HCT116 (cell line): Measurements from ENCODE around the gene ZNF32. TPM values are rescaled to one million over a fixed set of nuclear protein-coding genes. Genes with fewer than 3 reads are reported as not detected.

Source experiments
- ATAC-seq: fragments of 200-7000 bp; cut with Tn5 transposase; 2 replicates; pipeline ENCODE4 v1.9.1; 2020; ENCODE audit warnings: mild to moderate bottlenecking, moderate library complexity
- BruUV-seq: library from RNA; stranded (reverse); fragments of 400-500 nt; replicated peaks from 2 replicates; lab custom pipeline; 2021; lab: Mats Ljungman, UMichigan
- CTCF ChIA-PET: fragments of 300-600 bp; sonication (Branson Sonifier 250); formaldehyde crosslinking; loops from one replicate; lab custom pipeline; 2021; ENCODE audit warnings: antibody characterized with exemption; lab: Charles Lee
- POLR2A ChIA-PET: fragments of 300-600, 350-600 bp; sonication (Branson Sonifier 250); formaldehyde crosslinking; loops from one replicate; lab custom pipeline; 2021; ENCODE audit warnings: antibody characterized with exemption; lab: Charles Lee
- RAD21 ChIA-PET, 2 experiments: fragments of 300-600 bp; sonication (Branson Sonifier 250); formaldehyde crosslinking; loops; one replicate each; lab custom pipeline; 2023; ENCODE audit warnings: low total read pairs in 2 of 2; ENCODE audit not compliant: uncharacterized antibody in 2 of 2, unreplicated experiment in 2 of 2, low non-redundant PET in 1 of 2; lab: Charles Lee
- DNase-seq: peaks from one replicate; pipeline ENCODE4 v3.0.0-alpha.2; 2010; ENCODE audit warnings: low read depth, low spot score
- H2AFZ ChIP-seq: fragments of 200-600 bp; shearing (Covaris generic), sonication (generic); 2 replicates; pipeline ENCODE4 v1.6.1; 2017; ENCODE audit warnings: low read depth, mixed run types, mixed read lengths, antibody characterized with exemption, low read length; ENCODE audit not compliant: poor library complexity, severe bottlenecking
- H3K27ac ChIP-seq: 2 replicates; pipeline ENCODE4 v1.5.1; 2012; ENCODE audit warnings: low read depth, low read length
- H3K27me3 ChIP-seq: fragments of 200-600 bp; sonication (generic); 2 replicates; pipeline ENCODE4 v1.6.1; 2016; ENCODE audit warnings: mixed run types, low read length, mixed read lengths; ENCODE audit not compliant: insufficient read depth
- H3K36me3 ChIP-seq, 2 experiments: fragments of 200-500 bp in 1 of 2; fragments of 200-600 bp in 1 of 2; sonication (Bioruptor generic) in 1 of 2; sonication (generic) in 1 of 2; 2 replicates each; pipeline versions ENCODE4 v1.5.1 to v1.6.1; 2014 to 2016; ENCODE audit warnings: low read length in 2 of 2, inconsistent platforms in 1 of 2, mixed read lengths in 1 of 2, mixed run types in 1 of 2; ENCODE audit not compliant: insufficient read depth in 2 of 2, control insufficient read depth in 1 of 2
- H3K4me1 ChIP-seq, 2 experiments: fragments of 200-600 bp in 1 of 2; sonication (generic) in 1 of 2; 2 replicates each; pipeline versions ENCODE4 v1.5.1 to v1.6.1; 2012 to 2017; ENCODE audit warnings: low read length in 2 of 2, inconsistent platforms in 1 of 2, mild to moderate bottlenecking in 1 of 2, mixed read lengths in 1 of 2, mixed run types in 1 of 2, moderate library complexity in 1 of 2; ENCODE audit not compliant: insufficient read depth in 2 of 2, control insufficient read depth in 1 of 2
- H3K4me2 ChIP-seq: fragments of 200-600 bp; sonication (generic); 2 replicates; pipeline ENCODE4 v1.6.1; 2017; ENCODE audit warnings: mixed run types, low read length, mixed read lengths
- H3K4me3 ChIP-seq, 2 experiments: fragments of 200-600 bp in 1 of 2; sonication (generic) in 1 of 2; replicated peaks in 1 of 2; 2 replicates each; pipeline ENCODE4 v1.5.1; 2011 to 2016; ENCODE audit warnings: low read length in 2 of 2, control low read depth in 1 of 2, low read depth in 1 of 2, mild to moderate bottlenecking in 1 of 2, mixed read lengths in 1 of 2, mixed run types in 1 of 2
- H3K79me2 ChIP-seq: fragments of 200-600 bp; sonication (generic); 2 replicates; pipeline ENCODE4 v1.6.1; 2017; ENCODE audit warnings: mild to moderate bottlenecking, mixed run types, low read length, moderate library complexity, mixed read lengths; ENCODE audit not compliant: insufficient read depth
- H3K9ac ChIP-seq: fragments of 200-600 bp; sonication (generic); 2 replicates; pipeline ENCODE4 v1.6.1; 2016; ENCODE audit warnings: low read length, mixed read lengths
- H3K9me2 ChIP-seq: fragments of 200-600 bp; sonication (generic), shearing (Covaris generic); 2 replicates; pipeline ENCODE4 v1.6.1; 2017; ENCODE audit warnings: mixed run types, mild to moderate bottlenecking, moderate library complexity; ENCODE audit not compliant: insufficient read depth
- H3K9me3 ChIP-seq, 2 experiments: fragments of 200-500 bp in 1 of 2; fragments of 200-600 bp in 1 of 2; sonication (Bioruptor generic) in 1 of 2; sonication (generic) in 1 of 2; 2 replicates each; pipeline ENCODE4 v1.6.1; 2014 to 2017; ENCODE audit warnings: low read length in 2 of 2, mixed read lengths in 2 of 2, inconsistent platforms in 1 of 2, low read depth in 1 of 2, mild to moderate bottlenecking in 1 of 2, mixed run types in 1 of 2, moderate library complexity in 1 of 2; ENCODE audit not compliant: control insufficient read depth in 1 of 2, insufficient read depth in 1 of 2
- H4K20me1 ChIP-seq: fragments of 200-600 bp; sonication (generic), shearing (Covaris generic); 2 replicates; pipeline ENCODE4 v1.6.1; 2017; ENCODE audit warnings: mixed run types, mild to moderate bottlenecking, moderate library complexity; ENCODE audit not compliant: insufficient read depth
- CBX3 ChIP-seq: IDR thresholded peaks from 2 replicates; pipeline ENCODE4 v1.6.1; 2012; ENCODE audit warnings: low read depth
- CTCF ChIP-seq, 3 experiments: fragments of 200-600 bp in 1 of 3; sonication (generic) in 1 of 3; IDR thresholded peaks in 2 of 3; conservative IDR thresholded peaks in 1 of 3; 2 replicates each; pipeline ENCODE4 v1.5.1; 2012 to 2017; ENCODE audit warnings: low read depth in 2 of 3, low read length in 2 of 3, antibody characterized with exemption in 1 of 3, borderline replicate concordance in 1 of 3, control low read depth in 1 of 3, mild to moderate bottlenecking in 1 of 3, mixed read lengths in 1 of 3, mixed run types in 1 of 3, moderate library complexity in 1 of 3; ENCODE audit not compliant: insufficient read depth in 1 of 3
- EZH2 ChIP-seq: fragments of 200-600 bp; sonication (generic); IDR thresholded peaks from 2 replicates; pipeline ENCODE4 v1.6.1; 2017; ENCODE audit warnings: antibody characterized with exemption, mixed run types
- EZH2phosphoT487 ChIP-seq: fragments of 200-600 bp; IDR thresholded peaks from 2 replicates; pipeline ENCODE4 v1.6.1; 2018; ENCODE audit warnings: antibody characterized with exemption, borderline replicate concordance
- FOSL1 ChIP-seq: IDR thresholded peaks from 2 replicates; pipeline ENCODE4 v1.6.1; 2012; ENCODE audit warnings: low read depth
- JUND ChIP-seq: IDR thresholded peaks from 2 replicates; pipeline ENCODE4 v1.6.1; 2012
- POLR2A ChIP-seq: IDR thresholded peaks from 2 replicates; pipeline ENCODE4 v1.7.0; 2011; ENCODE audit warnings: borderline replicate concordance; ENCODE audit not compliant: insufficient read depth, insufficient read length; ENCODE audit errors: extremely low read depth
- RAD21 ChIP-seq: IDR thresholded peaks from 2 replicates; pipeline ENCODE4 v1.6.1; 2012; ENCODE audit warnings: low read depth, mild to moderate bottlenecking
- REST ChIP-seq: IDR thresholded peaks from 2 replicates; pipeline ENCODE4 v1.6.1; 2012; ENCODE audit warnings: low read depth
- SIN3A ChIP-seq: IDR thresholded peaks from 2 replicates; pipeline ENCODE4 v1.6.1; 2012; ENCODE audit warnings: low read depth
- SP1 ChIP-seq: IDR thresholded peaks from 2 replicates; pipeline ENCODE4 v1.6.1; 2012; ENCODE audit warnings: low read depth
- TCF7L2 ChIP-seq: IDR thresholded peaks from 2 replicates; pipeline ENCODE4 v1.7.0; 2011; ENCODE audit warnings: borderline replicate concordance, inconsistent platforms; ENCODE audit not compliant: insufficient read depth, insufficient read length; ENCODE audit errors: extremely low read depth
- YY1 ChIP-seq: IDR thresholded peaks from 2 replicates; pipeline ENCODE4 v1.6.1; 2011; ENCODE audit warnings: low read length, low read depth, moderate library complexity, mild to moderate bottlenecking; ENCODE audit not compliant: insufficient replicate concordance; ENCODE audit errors: extremely low read depth
- ZFX ChIP-seq: fragments of 450-650 bp; IDR thresholded peaks from 2 replicates; pipeline ENCODE4 v1.6.1; 2017
- ZNF274 ChIP-seq: fragments of 200-500 bp; sonication (Bioruptor generic); IDR thresholded peaks from 2 replicates; pipeline ENCODE4 v1.6.1; 2014; ENCODE audit warnings: mild to moderate bottlenecking, low read depth, low read length, inconsistent platforms
- intact Hi-C: fragments of 100-400 bp; cut with micrococcal nuclease; formaldehyde crosslinking; loops from 2 replicates; pipeline ENCODE4 v1.10.0; 2022
- total RNA-seq: library from RNA; stranded (reverse); gene quantifications from one replicate; pipeline ENCODE4 v1.2.1, GENCODE V29; 2021; ENCODE audit not compliant: unreplicated experiment

Gene ZNF32
- total RNA-seq, 1 experiment from 2014 or later: 10.3 TPM

GRCh38 chr10:43658227-43658626, 9.5 kb upstream of the ZNF32 start:
- no TSS peak for BruUV-seq
- Histone ChIP-seq H3K4me2 (no peak overlapping the region), H3K27me3 (no peaks in the 10 kb centered on the region), H3K9me2 (no peaks in the 10 kb centered on the region), H3K27ac (no peak overlapping the region), H4K20me1 (no peaks in the 10 kb centered on the region)
- CTCF ChIA-PET: no interaction called here
- RAD21 ChIA-PET: no interaction called here
- ATAC-seq (no peak), DNase-seq (no peak)
- intact Hi-C loops: no loop called here
- TF ChIP-seq SIN3A (no peak), YY1 (no peak), REST (no peak), FOSL1 (no peak), SP1 (no peak), RAD21 (no peak), POLR2A (no peak), JUND (no peak), CTCF (IDR thresholded peaks at IDR 0.05 in 2 of 3, conservative IDR thresholded peaks at IDR 0.05 in 1 of 3; ENCODE audit: borderline replicate concordance in 1 of 3, insufficient read depth in 1 of 3, low read depth in 2 of 3, low read length in 2 of 3) (no peak), ZFX (no peak), EZH2phosphoT487 (no peak), TCF7L2 (no peak), EZH2 (no peak), CBX3 (no peak), ZNF274 (no peak)
- TF ChIP-seq, all 23 proteins: peak for 0
- Histone ChIP-seq H3K79me2 (no peaks in the 10 kb centered on the region), H2AFZ (no peak overlapping the region), H3K36me3 (no peaks in the 10 kb centered on the region), H3K4me1 (peaks cover 0 to 3% of the 10 kb centered on the region in 2 experiments; a peak in 1 of 4 replicates), H3K4me3 (no peak overlapping the region), H3K9ac (no peak overlapping the region), H3K9me3 (no peaks in the 10 kb centered on the region)
- POLR2A ChIA-PET: no interaction called here
